H7 (cell line): Measurements from ENCODE around the gene CEACAM7. TPM values are rescaled to one million over a fixed set of nuclear protein-coding genes. Genes with fewer than 3 reads are reported as not detected.
A peak's percentile ranks its signal among the peaks of the same experiment; 100 is the strongest.
"Not testable (repeated sequence)": the region's sequence is repeated elsewhere in the genome, so short reads cannot be mapped to it uniquely, and the experiment has no call there.

Experiments used
- DNase-seq: peaks from one replicate; pipeline ENCODE4 v3.0.0; 2012
- H3K27me3 ChIP-seq: 2 replicates; pipeline ENCODE4 v1.6.0; 2011; ENCODE audit warnings: mild to moderate bottlenecking, low read length; ENCODE audit not compliant: control insufficient read depth, insufficient read depth
- H3K36me3 ChIP-seq: replicated peaks from 2 replicates; pipeline ENCODE4 v1.5.1; 2011; ENCODE audit warnings: low read length; ENCODE audit not compliant: control insufficient read depth, insufficient read depth
- H3K4me3 ChIP-seq: 2 replicates; pipeline ENCODE4 v1.5.1; 2011; ENCODE audit warnings: low read depth, mild to moderate bottlenecking, control low read depth, low read length, moderate library complexity; ENCODE audit not compliant: insufficient read depth
- total RNA-seq: library from RNA; depleted of rRNA; stranded (reverse); fragments of >200 nt; shearing (Covaris generic); gene quantifications from 2 replicates; pipeline ENCODE4 v1.2.3, GENCODE V29; 2014; rRNA removed

CEACAM7 gene
- total RNA-seq: not detected in 2 replicates

- no peak within 1 kb of the TSS for H3K4me3 ChIP-seq
- H3K36me3 ChIP-seq: no peaks in the 10 kb centered on the region
- DNase-seq: no peak
- no peaks in the 10 kb centered on the region for H3K27me3 ChIP-seq
Observed at GRCh38 chr19:41688098-41688497, at the start of gene CEACAM7. CEACAM7 (minus strand) TSS chr19:41688270; CDS start chr19:41688165, 105 bp downstream.

GRCh38 chr19:41735071-41735600 is 47.1 kb upstream of the CEACAM7 start:
- Histone ChIP-seq H3K4me3 (no peak overlapping the region), H3K36me3 (no peaks in the 10 kb centered on the region)
- no peak for DNase-seq

GRCh38 chr19:41734585-41734984 is 46.5 kb upstream of the CEACAM7 start:
- Histone ChIP-seq H3K27me3 (no peaks in the 10 kb centered on the region), H3K36me3 (no peaks in the 10 kb centered on the region), H3K4me3 (no peak overlapping the region)
- no peak for DNase-seq

More at GRCh38 chr19:41735071-41735600, 47.1 kb upstream of the CEACAM7 start:
- H3K27me3 ChIP-seq: no peaks in the 10 kb centered on the region

GRCh38 chr19:41734156-41734555 is 46.1 kb upstream of the CEACAM7 start:
- no peak for DNase-seq
- Histone ChIP-seq H3K4me3 (no peak overlapping the region), H3K36me3 (no peaks in the 10 kb centered on the region), H3K27me3 (no peaks in the 10 kb centered on the region)

- Histone ChIP-seq H3K27me3 (no peaks in the 10 kb centered on the region), H3K36me3 (no peaks in the 10 kb centered on the region), H3K4me3 (no peak overlapping the region)
- DNase-seq: no peak
Observed at GRCh38 chr19:41726493-41726892, 38.4 kb upstream of the CEACAM7 start.

GRCh38 chr19:41720103-41720502 is 32.0 kb upstream of the CEACAM7 start:
- Histone ChIP-seq H3K27me3 (no peaks in the 10 kb centered on the region), H3K36me3 (no peaks in the 10 kb centered on the region), H3K4me3 (no peak overlapping the region)
- no peak for DNase-seq

- Histone ChIP-seq H3K4me3 (no peak overlapping the region), H3K27me3 (no peaks in the 10 kb centered on the region), H3K36me3 (no peaks in the 10 kb centered on the region)
- no peak for DNase-seq
Observed at GRCh38 chr19:41718761-41719160, 30.7 kb upstream of the CEACAM7 start.

GRCh38 chr19:41714598-41714997 is 26.5 kb upstream of the CEACAM7 start:
- Histone ChIP-seq H3K36me3 (no peaks in the 10 kb centered on the region), H3K27me3 (no peaks in the 10 kb centered on the region), H3K4me3 (no peak overlapping the region)
- DNase-seq: no peak

- no peak for DNase-seq
- Histone ChIP-seq H3K4me3 (no peak overlapping the region), H3K36me3 (no peaks in the 10 kb centered on the region), H3K27me3 (no peaks in the 10 kb centered on the region)
Observed at GRCh38 chr19:41711376-41712261, 23.5 kb upstream of the CEACAM7 start.

- no peak for DNase-seq
- H3K36me3 ChIP-seq: no peaks in the 10 kb centered on the region
- H3K4me3 ChIP-seq: no peak overlapping the region
- no peaks in the 10 kb centered on the region for H3K27me3 ChIP-seq
Observed at GRCh38 chr19:41709951-41710645, 22.0 kb upstream of the CEACAM7 start.

- H3K36me3 ChIP-seq, H3K4me3 ChIP-seq, H3K27me3 ChIP-seq, DNase-seq: not testable (repeated sequence)
Observed at GRCh38 chr19:41709516-41709915, 21.4 kb upstream of the CEACAM7 start.

- DNase-seq: no peak
- H3K27me3 ChIP-seq: no peaks in the 10 kb centered on the region
- H3K36me3 ChIP-seq: no peaks in the 10 kb centered on the region
- no peak within 1 kb of the TSS for H3K4me3 ChIP-seq
Observed at GRCh38 chr19:41708481-41708880, 20.4 kb upstream of the CEACAM7 start, which contains the start of gene CEACAM5. CEACAM5 (plus strand) TSS chr19:41708626; CDS start chr19:41708732, 106 bp downstream.

GRCh38 chr19:41707871-41708371 is 19.9 kb upstream of the CEACAM7 start:
- Histone ChIP-seq H3K36me3 (no peaks in the 10 kb centered on the region), H3K27me3 (no peaks in the 10 kb centered on the region), H3K4me3 (no peak overlapping the region)
- DNase-seq: no peak

GRCh38 chr19:41707502-41707812 is 19.4 kb upstream of the CEACAM7 start:
- Histone ChIP-seq H3K27me3 (no peaks in the 10 kb centered on the region), H3K36me3 (no peaks in the 10 kb centered on the region), H3K4me3 (no peak overlapping the region)
- DNase-seq: peak; percentile 37
